GM23248 (cell line): ENCODE measurements around the gene OR2A12.
"Not testable (repeated sequence)": the region's sequence is repeated elsewhere in the genome, so short reads cannot be mapped to it uniquely, and the experiment has no call there.

Experiments used
- EZH2 ChIP-seq: fragments of 200-600 bp; sonication (generic); IDR thresholded peaks from 2 replicates; pipeline ENCODE4 v1.6.1; 2018; ENCODE audit warnings: antibody characterized with exemption, mild to moderate bottlenecking; ENCODE audit not compliant: insufficient read depth, poor library complexity, severe bottlenecking
- EZH2phosphoT487 ChIP-seq: fragments of 200-600 bp; sonication (generic); IDR thresholded peaks from 2 replicates; pipeline ENCODE4 v1.6.1; 2018; ENCODE audit warnings: antibody characterized with exemption, moderate library complexity, mild to moderate bottlenecking, low read depth; ENCODE audit not compliant: insufficient read depth

DNA sequence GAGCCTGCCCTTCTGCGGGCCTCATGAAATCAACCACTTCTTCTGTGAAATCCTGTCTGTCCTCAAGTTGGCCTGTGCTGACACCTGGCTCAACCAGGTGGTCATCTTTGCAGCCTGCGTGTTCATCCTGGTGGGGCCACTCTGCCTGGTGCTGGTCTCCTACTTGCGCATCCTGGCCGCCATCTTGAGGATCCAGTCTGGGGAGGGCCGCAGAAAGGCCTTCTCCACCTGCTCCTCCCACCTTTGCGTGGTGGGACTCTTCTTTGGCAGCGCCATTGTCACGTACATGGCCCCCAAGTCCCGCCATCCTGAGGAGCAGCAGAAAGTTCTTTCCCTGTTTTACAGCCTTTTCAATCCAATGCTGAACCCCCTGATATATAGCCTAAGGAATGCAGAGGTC lies 43.5 kb downstream of the OR2A12 start:
- TF ChIP-seq EZH2, EZH2phosphoT487: not testable (repeated sequence)
